ENCODE results near the gene SOS1. TPM values are rescaled to one million over a fixed set of nuclear protein-coding genes. Genes with fewer than 3 reads are reported as not detected.

SOS1 gene
- total and polyA plus RNA-seq, 5 donors from 2014 or later, result 5.5 to 50.4 (median 12.5) TPM

DNA sequence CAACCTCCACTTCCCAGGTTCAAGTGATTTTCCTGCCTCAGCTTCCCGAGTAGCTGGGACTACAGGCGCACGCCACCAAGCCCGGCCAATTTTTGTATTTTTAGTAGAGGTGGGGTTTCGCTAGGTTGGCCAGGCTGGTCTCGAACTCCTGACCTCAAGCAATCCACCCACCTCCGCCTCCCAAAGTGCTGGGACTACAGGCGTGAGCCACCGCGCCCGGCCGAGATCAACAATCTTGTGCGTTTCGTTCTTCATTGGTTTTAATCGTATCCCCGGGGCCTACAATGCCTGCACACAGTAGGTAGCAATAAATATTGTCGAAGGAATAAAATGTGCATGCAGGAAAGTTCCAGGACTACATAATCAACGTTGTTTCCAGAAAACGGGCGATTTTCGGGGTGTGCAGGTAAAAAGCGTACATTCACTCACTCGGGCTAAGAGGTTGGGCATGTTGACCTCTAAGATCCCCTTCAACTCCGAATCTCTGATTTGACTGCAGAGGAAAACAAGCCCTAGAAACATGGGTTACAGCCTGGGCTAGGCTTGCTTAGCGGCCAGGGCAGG lies 2.7 kb upstream of the SOS1 start:
- H3K9me3 Mint-ChIP-seq, result no peaks in the 10 kb centered on the region
- DNase-seq, result no peak
- H3K4me1 ChIP-seq (ENCODE audit: control insufficient read depth, insufficient read depth, low read length, poor library complexity, severe bottlenecking), result peaks cover 56% of the 10 kb centered on the region
- peak overlapping the region; percentile 90 for H3K27ac ChIP-seq (ENCODE audit: insufficient read depth, low read length, poor library complexity, severe bottlenecking)
- H3K4me1 Mint-ChIP-seq, result peaks cover 36 to 72% (median 53%) of the 10 kb centered on the region in 4 donors
- peak overlapping the region; percentile 94 to 99 (median 98) for H3K27ac Mint-ChIP-seq
- H3K36me3 ChIP-seq (ENCODE audit: control insufficient read depth, insufficient read depth, low read length), result no peaks in the 10 kb centered on the region
- H3K36me3 Mint-ChIP-seq, result no peaks in the 10 kb centered on the region
- H3K27me3 ChIP-seq (ENCODE audit: control insufficient read depth, insufficient read depth, low read length), result no peaks in the 10 kb centered on the region
- H3K9me3 ChIP-seq (ENCODE audit: control insufficient read depth in 2 of 2, low read length in 2 of 2), result no peaks in the 10 kb centered on the region
- peaks cover 4% of the 10 kb centered on the region for H3K27me3 Mint-ChIP-seq
- H3K4me3 ChIP-seq (ENCODE audit: low read depth, low read length), result peak overlapping the region; percentile 96
- H3K4me3 Mint-ChIP-seq, result peak overlapping the region; percentile 91 to 99 (median 98)
- ATAC-seq (ENCODE audit: low read depth in 2 of 2), result no peak

DNA sequence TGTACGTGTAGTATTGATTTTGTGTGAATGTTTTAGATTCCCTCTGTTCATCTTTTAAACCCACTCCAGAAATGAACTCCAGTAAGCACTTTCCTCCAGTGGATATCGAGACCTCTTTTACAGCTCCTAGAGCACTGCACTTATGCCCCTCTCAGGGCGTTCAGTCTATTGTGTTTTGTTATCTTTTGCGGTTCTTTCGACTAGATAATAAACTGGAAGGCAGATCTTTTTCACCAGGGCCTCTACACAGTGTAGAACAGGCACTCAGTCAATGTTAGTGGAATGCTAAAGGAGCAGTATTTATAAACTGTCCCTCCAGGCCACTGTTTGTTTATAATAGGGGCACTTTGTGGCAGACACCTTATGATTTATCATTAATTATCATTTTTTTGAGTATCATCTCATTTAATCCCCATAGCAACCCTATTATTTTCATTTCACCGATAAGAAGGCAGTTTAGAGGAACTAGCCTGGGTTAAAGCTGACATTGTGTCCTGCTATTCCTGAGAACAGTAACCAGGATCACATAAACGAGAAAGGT lies 742 bp upstream of the SOS1 start:
- H3K4me1 Mint-ChIP-seq, result peaks cover 40 to 72% (median 56%) of the 10 kb centered on the region in 4 donors
- DNase-seq, result peak in 1 of 3 donors; percentile 57
- peak overlapping the region; percentile 87 to 95 (median 93) for H3K4me3 Mint-ChIP-seq
- Histone ChIP-seq H3K4me3 (ENCODE audit: low read depth, low read length) (peak overlapping the region; percentile 78), H3K9me3 (ENCODE audit: control insufficient read depth in 2 of 2, low read length in 2 of 2) (no peaks in the 10 kb centered on the region), H3K4me1 (ENCODE audit: control insufficient read depth, insufficient read depth, low read length, poor library complexity, severe bottlenecking) (peaks cover 54% of the 10 kb centered on the region), H3K27ac (ENCODE audit: insufficient read depth, low read length, poor library complexity, severe bottlenecking) (peak overlapping the region; percentile 87), H3K36me3 (ENCODE audit: control insufficient read depth, insufficient read depth, low read length) (peaks cover 3% of the 10 kb centered on the region), H3K27me3 (ENCODE audit: control insufficient read depth, insufficient read depth, low read length) (no peaks in the 10 kb centered on the region)
- H3K27ac Mint-ChIP-seq, result peak overlapping the region; percentile 96 to 98 (median 97)
- H3K27me3 Mint-ChIP-seq, result no peaks in the 10 kb centered on the region
- no peak for ATAC-seq (ENCODE audit: low read depth in 2 of 2)
- no peaks in the 10 kb centered on the region for H3K9me3 Mint-ChIP-seq
- H3K36me3 Mint-ChIP-seq, result peaks cover 5% of the 10 kb centered on the region

DNA sequence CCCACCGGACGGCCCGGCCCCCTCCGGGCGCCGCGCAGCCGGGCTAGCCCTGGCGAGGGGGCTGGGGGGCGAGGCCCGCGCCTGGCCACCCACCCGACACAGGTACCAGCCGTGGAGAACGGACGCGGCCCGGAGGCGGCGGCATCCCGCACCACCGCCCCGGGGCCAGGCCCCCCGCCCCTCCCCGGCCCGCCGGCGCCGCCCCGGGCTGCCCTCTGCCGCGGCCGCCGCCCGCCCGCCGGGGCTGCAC lies 405 bp downstream of the SOS1 start:
- Histone ChIP-seq H3K27ac (ENCODE audit: insufficient read depth, low read length, poor library complexity, severe bottlenecking) (peak overlapping the region; percentile 87), H3K4me3 (ENCODE audit: low read depth, low read length) (no peak overlapping the region), H3K4me1 (ENCODE audit: control insufficient read depth, insufficient read depth, low read length, poor library complexity, severe bottlenecking) (peaks cover 54% of the 10 kb centered on the region), H3K27me3 (ENCODE audit: control insufficient read depth, insufficient read depth, low read length) (no peaks in the 10 kb centered on the region), H3K9me3 (ENCODE audit: control insufficient read depth in 2 of 2, low read length in 2 of 2) (no peaks in the 10 kb centered on the region), H3K36me3 (ENCODE audit: control insufficient read depth, insufficient read depth, low read length) (peaks cover 3% of the 10 kb centered on the region)
- Mint-ChIP-seq H3K9me3 (no peaks in the 10 kb centered on the region), H3K36me3 (peaks cover 14% of the 10 kb centered on the region), H3K27ac (no peak overlapping the region), H3K4me3 (peak overlapping the region in 1 of 4 donors; percentile 87), H3K27me3 (no peaks in the 10 kb centered on the region), H3K4me1 (peaks cover 48 to 79% (median 65%) of the 10 kb centered on the region in 4 donors)
- DNase-seq (no peak), ATAC-seq (ENCODE audit: low read depth in 2 of 2) (no peak)

DNA sequence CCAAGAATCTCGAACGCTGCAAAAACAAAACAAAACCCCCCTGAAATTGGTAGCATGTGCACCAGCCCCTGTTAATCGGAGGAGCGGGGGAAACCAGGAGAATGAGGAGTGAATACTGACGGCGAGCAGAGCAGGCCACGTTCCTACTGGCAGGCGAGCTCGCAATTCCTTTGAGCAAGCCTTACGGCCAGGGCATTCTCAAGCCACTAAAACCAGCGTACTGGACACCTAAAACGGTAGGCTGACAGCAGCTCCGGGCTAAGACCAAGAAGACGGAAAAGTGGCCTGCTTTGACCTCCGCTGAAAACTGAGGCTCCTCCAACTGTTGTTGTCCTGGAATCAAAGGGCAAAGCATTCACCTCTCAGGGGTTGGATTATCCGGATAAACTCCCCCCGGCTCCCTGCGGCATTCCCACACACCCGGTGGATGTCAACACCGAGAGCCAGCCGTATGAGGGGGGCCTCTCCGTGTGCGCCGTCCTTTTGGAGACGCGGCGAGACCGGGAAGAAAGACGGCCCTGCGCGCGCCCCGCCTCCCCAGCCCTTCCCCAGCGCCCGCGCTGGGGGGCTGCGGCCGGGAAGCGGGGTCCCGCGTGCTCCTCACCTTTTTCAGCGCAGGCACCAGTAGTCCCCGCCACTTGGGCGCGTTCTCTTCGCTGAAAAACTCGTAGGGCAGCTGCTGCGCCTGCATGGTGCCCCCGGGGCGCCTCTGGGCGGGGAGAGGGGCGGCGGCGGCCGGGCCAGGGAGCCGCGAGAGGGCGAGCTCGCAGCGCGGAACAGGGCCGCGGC lies 925 bp downstream of the SOS1 start:
- Mint-ChIP-seq H3K4me1 (peaks cover 46 to 77% (median 63%) of the 10 kb centered on the region in 4 donors), H3K27ac (peak overlapping the region; percentile 91 to 98 (median 94)), H3K4me3 (peak overlapping the region; percentile 94 to 99 (median 96)), H3K36me3 (peaks cover 16% of the 10 kb centered on the region), H3K27me3 (no peaks in the 10 kb centered on the region), H3K9me3 (no peaks in the 10 kb centered on the region)
- Histone ChIP-seq H3K4me3 (ENCODE audit: low read depth, low read length) (peak overlapping the region; percentile 94), H3K27ac (ENCODE audit: insufficient read depth, low read length, poor library complexity, severe bottlenecking) (peak overlapping the region; percentile 87), H3K4me1 (ENCODE audit: control insufficient read depth, insufficient read depth, low read length, poor library complexity, severe bottlenecking) (peaks cover 51% of the 10 kb centered on the region), H3K36me3 (ENCODE audit: control insufficient read depth, insufficient read depth, low read length) (peaks cover 3% of the 10 kb centered on the region), H3K27me3 (ENCODE audit: control insufficient read depth, insufficient read depth, low read length) (no peaks in the 10 kb centered on the region), H3K9me3 (ENCODE audit: control insufficient read depth in 2 of 2, low read length in 2 of 2) (no peaks in the 10 kb centered on the region)
- ATAC-seq (ENCODE audit: low read depth in 2 of 2) (peak; percentile 42 to 46), DNase-seq (peak; percentile 44 to 73 (median 55))

DNA sequence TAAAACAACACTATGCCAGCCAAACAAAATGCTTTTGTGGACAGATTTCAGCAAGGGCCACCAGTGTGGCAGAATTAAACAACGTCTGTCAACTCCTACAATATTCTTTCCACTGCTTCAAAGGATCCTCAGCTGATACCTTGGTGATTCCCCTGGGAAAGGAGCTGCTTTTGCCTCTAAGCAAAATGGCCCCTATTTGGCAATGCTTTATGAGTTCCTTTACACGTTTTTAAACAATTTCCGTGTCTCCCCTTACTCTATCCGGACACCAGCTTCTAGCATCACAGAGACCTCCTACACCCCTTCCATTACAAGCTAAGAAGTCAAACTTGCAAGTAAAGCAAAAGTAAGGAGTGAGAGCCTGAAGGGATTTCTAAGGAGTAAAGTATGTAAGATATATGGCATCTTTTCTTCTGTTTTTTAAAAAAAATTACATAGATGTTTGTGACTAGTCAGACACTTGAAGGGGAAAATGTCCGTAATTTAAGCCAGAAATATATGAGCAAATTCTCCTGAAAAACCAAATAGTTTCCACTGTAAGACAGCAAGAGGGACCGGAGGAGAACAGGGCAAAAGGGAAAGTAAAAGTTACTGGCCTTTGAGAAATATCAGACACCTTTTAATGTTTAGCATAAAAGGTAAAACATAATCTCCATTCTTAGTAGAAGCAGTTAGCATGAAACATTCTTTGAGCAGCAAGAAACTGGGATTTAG lies 1.9 kb downstream of the SOS1 start:
- no peaks in the 10 kb centered on the region for H3K27me3 ChIP-seq (ENCODE audit: control insufficient read depth, insufficient read depth, low read length)
- peak overlapping the region; percentile 91 to 98 (median 94) for H3K27ac Mint-ChIP-seq
- H3K4me3 Mint-ChIP-seq, result peak overlapping the region; percentile 94 to 99 (median 96)
- peak overlapping the region; percentile 87 for H3K27ac ChIP-seq (ENCODE audit: insufficient read depth, low read length, poor library complexity, severe bottlenecking)
- peaks cover 3% of the 10 kb centered on the region for H3K36me3 ChIP-seq (ENCODE audit: control insufficient read depth, insufficient read depth, low read length)
- peak in 2 of 3 donors; percentile 17 to 57 for DNase-seq
- H3K36me3 Mint-ChIP-seq, result peaks cover 20% of the 10 kb centered on the region
- H3K9me3 Mint-ChIP-seq, result no peaks in the 10 kb centered on the region
- ATAC-seq (ENCODE audit: low read depth in 2 of 2), result no peak
- H3K4me1 Mint-ChIP-seq, result peaks cover 41 to 74% (median 60%) of the 10 kb centered on the region in 4 donors
- peaks cover 46% of the 10 kb centered on the region for H3K4me1 ChIP-seq (ENCODE audit: control insufficient read depth, insufficient read depth, low read length, poor library complexity, severe bottlenecking)
- no peaks in the 10 kb centered on the region for H3K27me3 Mint-ChIP-seq
- peak overlapping the region; percentile 94 for H3K4me3 ChIP-seq (ENCODE audit: low read depth, low read length)
- H3K9me3 ChIP-seq (ENCODE audit: control insufficient read depth in 2 of 2, low read length in 2 of 2), result no peaks in the 10 kb centered on the region

DNA sequence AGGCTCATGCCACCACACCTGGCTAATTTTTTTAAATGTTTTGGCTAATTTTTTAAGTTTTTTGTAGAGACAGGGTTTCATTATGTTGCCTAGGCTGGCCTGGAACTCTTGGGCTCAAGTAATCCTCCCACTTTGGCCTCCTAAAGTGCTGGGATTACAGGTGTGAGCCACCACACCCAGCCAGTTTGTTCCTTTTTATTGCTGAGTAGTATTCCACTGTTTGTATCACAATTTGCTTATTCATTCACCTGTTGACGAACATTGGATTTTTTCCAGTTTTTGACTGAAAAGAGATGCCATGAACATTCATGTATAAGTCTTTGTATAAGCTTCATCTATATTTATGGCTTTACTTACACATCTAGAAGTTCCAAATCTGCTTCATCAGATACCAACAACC lies 5.3 kb downstream of the SOS1 start:
- Histone ChIP-seq H3K36me3 (ENCODE audit: control insufficient read depth, insufficient read depth, low read length) (peaks cover 12% of the 10 kb centered on the region), H3K9me3 (ENCODE audit: control insufficient read depth in 2 of 2, low read length in 2 of 2) (no peaks in the 10 kb centered on the region), H3K4me1 (ENCODE audit: control insufficient read depth, insufficient read depth, low read length, poor library complexity, severe bottlenecking) (peaks cover 27% of the 10 kb centered on the region), H3K27ac (ENCODE audit: insufficient read depth, low read length, poor library complexity, severe bottlenecking) (no peak overlapping the region), H3K27me3 (ENCODE audit: control insufficient read depth, insufficient read depth, low read length) (no peaks in the 10 kb centered on the region), H3K4me3 (ENCODE audit: low read depth, low read length) (no peak overlapping the region)
- Mint-ChIP-seq H3K27ac (no peak overlapping the region), H3K4me1 (peaks cover 33 to 78% (median 66%) of the 10 kb centered on the region in 4 donors), H3K9me3 (no peaks in the 10 kb centered on the region), H3K36me3 (peaks cover 39% of the 10 kb centered on the region), H3K27me3 (no peaks in the 10 kb centered on the region), H3K4me3 (peak overlapping the region in 2 of 4 donors; percentile 2 to 11)
- no peak for ATAC-seq (ENCODE audit: low read depth in 2 of 2)
- no peak for DNase-seq

DNA sequence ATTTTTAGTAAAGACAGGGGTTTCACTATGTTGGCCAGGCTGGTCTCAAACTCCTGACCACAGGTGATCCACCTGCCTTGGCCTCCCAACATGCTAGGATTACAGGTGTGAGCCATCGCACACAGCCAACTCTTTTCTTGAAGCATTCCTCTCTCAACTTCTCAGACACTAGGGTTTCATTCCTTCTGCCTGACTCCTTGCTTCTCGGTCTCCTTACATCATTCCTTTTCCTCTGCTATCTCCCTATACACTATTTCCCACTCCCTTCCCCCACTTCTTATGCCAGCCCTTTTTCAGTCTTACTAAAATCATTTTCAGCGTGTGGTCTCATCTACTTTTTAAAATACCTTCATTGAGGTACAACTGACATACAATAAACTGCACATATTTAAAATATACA lies 6.1 kb downstream of the SOS1 start:
- H3K4me3 ChIP-seq (ENCODE audit: low read depth, low read length), result no peak overlapping the region

More for the DNA sequence above, 6.1 kb downstream of the SOS1 start:
- Histone ChIP-seq H3K36me3 (ENCODE audit: control insufficient read depth, insufficient read depth, low read length) (peaks cover 12% of the 10 kb centered on the region), H3K9me3 (ENCODE audit: control insufficient read depth in 2 of 2, low read length in 2 of 2) (no peaks in the 10 kb centered on the region), H3K27me3 (ENCODE audit: control insufficient read depth, insufficient read depth, low read length) (no peaks in the 10 kb centered on the region), H3K27ac (ENCODE audit: insufficient read depth, low read length, poor library complexity, severe bottlenecking) (no peak overlapping the region), H3K4me1 (ENCODE audit: control insufficient read depth, insufficient read depth, low read length, poor library complexity, severe bottlenecking) (peaks cover 24% of the 10 kb centered on the region)
- peaks cover 37 to 85% (median 70%) of the 10 kb centered on the region in 4 donors for H3K4me1 Mint-ChIP-seq
- peaks cover 39% of the 10 kb centered on the region for H3K36me3 Mint-ChIP-seq
- peak overlapping the region in 1 of 4 donors; percentile 44 for H3K4me3 Mint-ChIP-seq
- DNase-seq (no peak), ATAC-seq (ENCODE audit: low read depth in 2 of 2) (no peak)
- H3K27ac Mint-ChIP-seq, result peak overlapping the region in 2 of 3 donors; percentile 7 to 55
- no peaks in the 10 kb centered on the region for H3K9me3 Mint-ChIP-seq
- H3K27me3 Mint-ChIP-seq, result no peaks in the 10 kb centered on the region
